ENCODE results near the gene STX18. TPM values are rescaled to one million over a fixed set of nuclear protein-coding genes. Genes with fewer than 3 reads are reported as not detected.

STX18 gene
- total and polyA plus RNA-seq, 8 donors = 18.6 to 60.6 (median 51.9) TPM

DNA sequence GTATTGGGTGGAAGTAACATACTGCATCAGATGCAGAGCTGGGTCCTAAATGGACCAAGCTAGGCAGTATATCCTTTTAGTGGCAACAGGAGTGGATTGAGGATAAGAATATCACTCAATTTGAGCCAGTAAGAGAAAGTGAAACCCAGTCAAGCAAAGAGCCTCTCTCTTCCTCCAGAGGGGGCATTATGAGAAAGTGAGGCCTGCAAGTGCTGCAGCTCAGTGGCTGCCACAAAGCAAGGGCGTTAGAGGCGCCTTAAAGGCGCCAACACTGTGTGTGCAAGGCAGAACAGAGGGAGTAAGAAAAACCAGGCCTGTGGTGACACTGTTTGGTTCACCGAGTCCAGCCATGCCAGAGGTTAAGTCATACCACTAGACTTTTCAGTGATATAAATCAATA lies 17.5 kb downstream of the STX18 start:
- TF ChIP-seq, protein P1, sequence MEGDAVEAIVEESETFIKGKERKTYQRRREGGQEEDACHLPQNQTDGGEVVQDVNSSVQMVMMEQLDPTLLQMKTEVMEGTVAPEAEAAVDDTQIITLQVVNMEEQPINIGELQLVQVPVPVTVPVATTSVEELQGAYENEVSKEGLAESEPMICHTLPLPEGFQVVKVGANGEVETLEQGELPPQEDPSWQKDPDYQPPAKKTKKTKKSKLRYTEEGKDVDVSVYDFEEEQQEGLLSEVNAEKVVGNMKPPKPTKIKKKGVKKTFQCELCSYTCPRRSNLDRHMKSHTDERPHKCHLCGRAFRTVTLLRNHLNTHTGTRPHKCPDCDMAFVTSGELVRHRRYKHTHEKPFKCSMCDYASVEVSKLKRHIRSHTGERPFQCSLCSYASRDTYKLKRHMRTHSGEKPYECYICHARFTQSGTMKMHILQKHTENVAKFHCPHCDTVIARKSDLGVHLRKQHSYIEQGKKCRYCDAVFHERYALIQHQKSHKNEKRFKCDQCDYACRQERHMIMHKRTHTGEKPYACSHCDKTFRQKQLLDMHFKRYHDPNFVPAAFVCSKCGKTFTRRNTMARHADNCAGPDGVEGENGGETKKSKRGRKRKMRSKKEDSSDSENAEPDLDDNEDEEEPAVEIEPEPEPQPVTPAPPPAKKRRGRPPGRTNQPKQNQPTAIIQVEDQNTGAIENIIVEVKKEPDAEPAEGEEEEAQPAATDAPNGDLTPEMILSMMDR (IDR thresholded peaks at IDR 0.05) = no peak
- peaks cover 4 to 6% of the 10 kb centered on the region in 2 donors for H3K4me1 ChIP-seq
- H3K4me3 ChIP-seq = no peak overlapping the region
- H3K9me3 ChIP-seq = no peaks in the 10 kb centered on the region
- intact Hi-C loops (cut with DNase I) = no loop called here
- DNase-seq = no peak
- peaks cover 0 to 5% of the 10 kb centered on the region in 2 donors for H3K36me3 ChIP-seq
- no peaks in the 10 kb centered on the region for H3K27me3 ChIP-seq
- peak; percentile 31 for ATAC-seq
- H3K27ac ChIP-seq = no peak overlapping the region

DNA sequence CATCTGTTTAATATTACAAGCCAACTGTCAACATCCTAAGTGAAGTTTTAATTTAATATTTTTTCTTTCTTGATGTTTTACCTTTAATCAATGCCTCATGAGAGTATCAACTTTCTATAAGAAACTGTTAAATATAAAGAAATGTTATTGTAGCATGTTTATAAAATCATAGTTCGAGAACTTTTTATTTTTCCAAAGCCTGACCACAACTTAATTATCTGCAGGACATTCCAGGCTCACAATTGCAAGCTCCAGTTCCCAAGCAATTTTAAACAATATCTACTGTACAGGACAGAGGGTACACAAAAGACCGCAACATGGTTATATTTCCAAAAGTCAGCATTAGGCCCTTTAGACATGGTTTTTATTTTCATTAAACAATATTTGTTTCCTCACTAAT lies 20.1 kb downstream of the STX18 start:
- ATAC-seq = no peak
- TF ChIP-seq, protein P1 (IDR thresholded peaks at IDR 0.05) = no peak

DNA sequence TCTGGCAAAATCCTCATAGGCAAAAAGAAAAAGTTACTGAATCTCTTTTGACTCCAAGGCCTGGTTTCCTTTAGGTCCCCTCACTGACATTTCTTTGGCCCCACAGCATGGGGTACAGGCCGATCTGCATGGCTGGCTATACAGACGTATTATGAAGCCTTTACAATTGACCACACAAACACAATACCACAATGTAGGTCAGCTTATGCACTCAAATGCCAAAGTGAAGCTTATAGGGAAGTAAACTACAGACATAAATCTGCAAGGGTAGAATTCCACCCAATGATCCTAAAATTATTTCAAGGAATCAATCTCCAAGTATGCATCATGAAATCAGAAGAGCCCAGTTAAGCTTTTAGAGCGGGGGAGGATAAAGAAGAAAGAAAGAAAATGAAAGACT lies 20.7 kb downstream of the STX18 start:
- TF ChIP-seq, protein P1 (IDR thresholded peaks at IDR 0.05) = no peak
- no peak for ATAC-seq

More for the DNA sequence above, 20.1 kb downstream of the STX18 start:
- Histone ChIP-seq H3K4me1 (peaks cover 4 to 6% of the 10 kb centered on the region in 2 donors), H3K36me3 (no peaks in the 10 kb centered on the region), H3K27me3 (no peaks in the 10 kb centered on the region), H3K9me3 (no peaks in the 10 kb centered on the region), H3K27ac (no peak overlapping the region), H3K4me3 (no peak overlapping the region)
- no peak for DNase-seq
- intact Hi-C loops (cut with DNase I) = no loop called here

DNA sequence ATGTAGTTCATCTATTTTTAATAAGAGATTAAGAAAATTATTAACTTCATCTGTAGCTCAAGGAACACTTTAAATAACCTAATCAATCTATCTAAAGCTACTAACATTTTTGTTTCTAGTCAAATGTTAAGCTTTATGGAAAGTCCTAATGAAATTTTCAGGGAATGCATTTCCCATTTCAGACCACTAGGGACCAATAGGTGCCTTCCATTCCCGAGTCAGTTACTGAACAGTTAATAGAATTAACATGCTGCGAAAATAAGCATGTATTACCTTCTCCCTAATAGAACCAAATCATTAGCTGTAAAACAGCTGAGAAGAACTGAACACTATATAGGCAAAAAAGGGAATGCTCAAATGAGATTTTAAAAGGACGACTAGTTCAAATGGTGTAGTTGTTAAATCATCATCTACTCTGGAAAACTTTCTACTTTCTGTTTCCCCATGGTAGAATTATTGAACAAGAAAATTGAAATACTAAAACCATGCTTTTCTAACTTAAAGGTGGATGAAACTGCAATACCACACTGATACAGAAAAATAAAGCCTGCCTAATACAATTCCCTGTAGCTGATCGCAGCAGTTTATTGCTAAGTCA lies 22.5 kb downstream of the STX18 start:
- Histone ChIP-seq H3K27me3 (no peaks in the 10 kb centered on the region), H3K27ac (no peak overlapping the region), H3K36me3 (no peaks in the 10 kb centered on the region), H3K4me1 (peaks cover 4 to 5% of the 10 kb centered on the region in 2 donors), H3K9me3 (no peaks in the 10 kb centered on the region), H3K4me3 (no peak overlapping the region)
- ATAC-seq (no peak), DNase-seq (no peak)
- intact Hi-C loops (cut with DNase I) = no loop called here
- TF ChIP-seq, protein P1 (IDR thresholded peaks at IDR 0.05) = peak; percentile 41 to 54

More for the DNA sequence above, 20.7 kb downstream of the STX18 start:
- H3K4me1 ChIP-seq = peaks cover 4 to 6% of the 10 kb centered on the region in 2 donors
- DNase-seq = no peak
- no peak overlapping the region for H3K4me3 ChIP-seq
- H3K27ac ChIP-seq = no peak overlapping the region
- intact Hi-C loops (cut with DNase I) = no loop called here
- H3K9me3 ChIP-seq = no peaks in the 10 kb centered on the region
- no peaks in the 10 kb centered on the region for H3K36me3 ChIP-seq
- no peaks in the 10 kb centered on the region for H3K27me3 ChIP-seq

DNA sequence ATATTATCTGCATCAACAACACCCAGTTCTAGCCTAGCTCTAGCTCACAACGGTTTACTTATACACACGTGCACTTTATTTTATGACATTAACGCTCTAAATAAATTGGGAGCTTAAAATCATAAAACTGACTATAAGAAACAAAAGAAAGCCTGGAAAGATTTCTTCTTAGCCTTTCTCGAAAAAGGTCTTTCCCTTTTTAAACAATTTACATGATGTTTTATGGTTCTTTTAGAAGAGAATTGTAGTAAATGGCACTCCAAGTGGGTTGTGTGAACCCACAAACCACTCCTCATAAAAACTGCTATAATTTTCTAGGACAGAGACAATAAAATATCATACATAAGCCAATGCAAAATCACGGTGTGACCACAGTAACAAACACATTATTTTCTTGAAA lies 23.1 kb downstream of the STX18 start:
- H3K9me3 ChIP-seq = no peaks in the 10 kb centered on the region
- H3K36me3 ChIP-seq = no peaks in the 10 kb centered on the region
- intact Hi-C loops (cut with DNase I) = no loop called here
- ATAC-seq (no peak), DNase-seq (no peak)
- TF ChIP-seq, protein P1 (IDR thresholded peaks at IDR 0.05) = no peak
- no peaks in the 10 kb centered on the region for H3K27me3 ChIP-seq
- H3K27ac ChIP-seq = no peak overlapping the region
- peaks cover 0 to 4% of the 10 kb centered on the region in 2 donors for H3K4me1 ChIP-seq
- no peak overlapping the region for H3K4me3 ChIP-seq
